Measurements from ENCODE around the gene ITGA1. TPM values are rescaled to one million over a fixed set of nuclear protein-coding genes. Genes with fewer than 3 reads are reported as not detected.

ITGA1 gene
- total RNA-seq, 2 donors from 2014 or later, result 0.33 to 3.5 TPM

DNA sequence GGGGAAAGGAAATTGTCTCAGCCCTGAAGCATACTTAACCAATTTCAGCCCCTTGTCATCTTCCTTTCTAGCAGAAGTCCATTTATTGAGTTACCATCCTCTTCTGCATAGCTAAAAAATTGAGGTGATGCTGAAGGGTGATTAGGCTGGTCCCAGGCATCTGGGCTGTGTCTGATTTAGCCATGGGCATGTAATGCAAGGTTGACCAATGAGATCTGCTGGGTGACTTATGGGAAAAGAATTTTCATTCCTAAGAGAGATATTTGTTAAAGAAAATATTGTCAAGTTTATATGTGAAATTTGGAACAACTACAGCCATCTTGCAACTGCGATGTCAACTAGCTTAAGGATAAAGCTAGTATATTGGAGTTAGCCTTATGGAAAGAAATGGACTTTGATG is 206.6 kb downstream of the ITGA1 start:
- Mint-ChIP-seq H3K4me3 (no peak overlapping the region), H3K27me3 (ENCODE audit: insufficient read depth) (peaks cover 17% of the 10 kb centered on the region)
- TF ChIP-seq, protein P1, sequence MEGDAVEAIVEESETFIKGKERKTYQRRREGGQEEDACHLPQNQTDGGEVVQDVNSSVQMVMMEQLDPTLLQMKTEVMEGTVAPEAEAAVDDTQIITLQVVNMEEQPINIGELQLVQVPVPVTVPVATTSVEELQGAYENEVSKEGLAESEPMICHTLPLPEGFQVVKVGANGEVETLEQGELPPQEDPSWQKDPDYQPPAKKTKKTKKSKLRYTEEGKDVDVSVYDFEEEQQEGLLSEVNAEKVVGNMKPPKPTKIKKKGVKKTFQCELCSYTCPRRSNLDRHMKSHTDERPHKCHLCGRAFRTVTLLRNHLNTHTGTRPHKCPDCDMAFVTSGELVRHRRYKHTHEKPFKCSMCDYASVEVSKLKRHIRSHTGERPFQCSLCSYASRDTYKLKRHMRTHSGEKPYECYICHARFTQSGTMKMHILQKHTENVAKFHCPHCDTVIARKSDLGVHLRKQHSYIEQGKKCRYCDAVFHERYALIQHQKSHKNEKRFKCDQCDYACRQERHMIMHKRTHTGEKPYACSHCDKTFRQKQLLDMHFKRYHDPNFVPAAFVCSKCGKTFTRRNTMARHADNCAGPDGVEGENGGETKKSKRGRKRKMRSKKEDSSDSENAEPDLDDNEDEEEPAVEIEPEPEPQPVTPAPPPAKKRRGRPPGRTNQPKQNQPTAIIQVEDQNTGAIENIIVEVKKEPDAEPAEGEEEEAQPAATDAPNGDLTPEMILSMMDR (conservative IDR thresholded peaks at IDR 0.05), result no peak

DNA sequence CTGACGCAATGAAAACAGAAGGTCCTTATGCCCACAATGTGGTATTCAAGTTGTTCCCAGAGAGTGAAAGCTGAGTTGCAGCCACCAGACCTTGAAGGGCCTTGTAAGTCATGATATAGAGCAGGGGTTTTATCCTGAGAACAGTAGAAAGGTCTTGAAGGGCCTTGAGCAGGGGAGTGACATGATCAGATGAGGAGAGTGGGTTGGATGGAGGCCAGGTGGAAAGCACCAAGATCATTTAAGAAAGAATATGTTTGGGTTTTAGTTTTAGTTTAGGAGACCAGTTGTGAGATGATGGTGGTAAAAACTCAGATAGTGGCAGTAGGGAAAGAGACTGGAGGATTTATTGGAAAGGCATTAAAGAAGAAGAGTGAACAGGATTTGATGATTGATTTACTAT is 207.4 kb downstream of the ITGA1 start:
- Histone ChIP-seq H3K4me1 (ENCODE audit: control insufficient read depth, insufficient read depth, low read length) (no peaks in the 10 kb centered on the region), H3K9ac (ENCODE audit: extremely low read depth, low read length, poor library complexity, severe bottlenecking) (no peak overlapping the region), H3K36me3 (ENCODE audit: control insufficient read depth, insufficient read depth, low read length) (no peaks in the 10 kb centered on the region), H3K27me3 (ENCODE audit: control insufficient read depth, insufficient read depth, low read length, poor library complexity, severe bottlenecking) (peaks cover 12% of the 10 kb centered on the region), H3K4me3 (ENCODE audit: low read length) (no peak overlapping the region), H3K9me3 (ENCODE audit: control insufficient read depth, low read length) (no peaks in the 10 kb centered on the region), H3K27ac (ENCODE audit: low read depth, low read length) (no peak overlapping the region)
- 95 to 100% methylated on average over 1 of the region's 1 CpG for WGBS, 2 experiments (ENCODE audit: insufficient coverage in 1 of 2, insufficient read length in 1 of 2)
- Mint-ChIP-seq H3K4me3 (no peak overlapping the region), H3K27me3 (ENCODE audit: insufficient read depth) (peaks cover 10% of the 10 kb centered on the region), H3K4me1 (peaks cover 2% of the 10 kb centered on the region), H3K27ac (no peak overlapping the region), H3K36me3 (ENCODE audit: low read depth) (no peaks in the 10 kb centered on the region), H3K9me3 (no peaks in the 10 kb centered on the region)
- TF ChIP-seq, protein P1 (conservative IDR thresholded peaks at IDR 0.05), result no peak
- no peak for DNase-seq

More for the DNA sequence above, 206.6 kb downstream of the ITGA1 start:
- Mint-ChIP-seq H3K4me1 (peaks cover 2% of the 10 kb centered on the region), H3K36me3 (ENCODE audit: low read depth) (no peaks in the 10 kb centered on the region), H3K9me3 (no peaks in the 10 kb centered on the region), H3K27ac (no peak overlapping the region)
- no peak overlapping the region for H3K27ac ChIP-seq (ENCODE audit: low read depth, low read length)
- H3K27me3 ChIP-seq (ENCODE audit: control insufficient read depth, insufficient read depth, low read length, poor library complexity, severe bottlenecking), result peaks cover 19% of the 10 kb centered on the region
- DNase-seq, result no peak
- H3K9me3 ChIP-seq (ENCODE audit: control insufficient read depth, low read length), result no peaks in the 10 kb centered on the region
- no peaks in the 10 kb centered on the region for H3K4me1 ChIP-seq (ENCODE audit: control insufficient read depth, insufficient read depth, low read length)
- no peaks in the 10 kb centered on the region for H3K36me3 ChIP-seq (ENCODE audit: control insufficient read depth, insufficient read depth, low read length)
- H3K9ac ChIP-seq (ENCODE audit: extremely low read depth, low read length, poor library complexity, severe bottlenecking), result no peak overlapping the region
- 91 to 100% methylated on average over 1 of the region's 1 CpG for whole genome bisulfite sequencing, 2 experiments (ENCODE audit: insufficient coverage in 1 of 2, insufficient read length in 1 of 2)
- no peak overlapping the region for H3K4me3 ChIP-seq (ENCODE audit: low read length)

DNA sequence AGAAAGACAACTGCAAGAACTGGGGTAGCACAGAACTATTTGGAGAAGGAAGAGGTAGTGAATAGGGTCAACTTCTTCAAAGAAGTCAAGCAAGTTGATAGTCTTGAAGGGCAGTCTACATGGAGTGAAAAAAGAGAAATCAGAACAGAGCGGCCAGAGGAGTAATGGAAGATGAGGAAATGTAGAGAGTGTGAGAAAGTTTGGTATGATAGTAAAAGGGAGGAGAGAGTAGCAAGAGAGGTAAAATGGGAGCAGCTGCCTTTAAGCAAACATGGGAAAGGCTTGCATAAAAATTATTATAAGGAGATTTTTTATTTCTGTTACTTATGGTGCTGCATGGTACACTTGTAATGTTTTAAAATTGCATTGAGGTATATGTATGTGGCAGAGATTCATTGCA is 208.2 kb downstream of the ITGA1 start:
- no peak overlapping the region for H3K9ac ChIP-seq (ENCODE audit: extremely low read depth, low read length, poor library complexity, severe bottlenecking)
- WGBS, 2 experiments (ENCODE audit: insufficient coverage in 1 of 2, insufficient read length in 1 of 2), result 93 to 94% methylated on average over 1 of the region's 1 CpG
- TF ChIP-seq, protein P1 (conservative IDR thresholded peaks at IDR 0.05), result no peak
- H3K9me3 ChIP-seq (ENCODE audit: control insufficient read depth, low read length), result no peaks in the 10 kb centered on the region
- H3K27me3 ChIP-seq (ENCODE audit: control insufficient read depth, insufficient read depth, low read length, poor library complexity, severe bottlenecking), result peaks cover 4% of the 10 kb centered on the region
- no peak overlapping the region for H3K4me3 ChIP-seq (ENCODE audit: low read length)
- H3K27ac ChIP-seq (ENCODE audit: low read depth, low read length), result no peak overlapping the region
- H3K36me3 ChIP-seq (ENCODE audit: control insufficient read depth, insufficient read depth, low read length), result no peaks in the 10 kb centered on the region
- no peak for DNase-seq
- Mint-ChIP-seq H3K9me3 (no peaks in the 10 kb centered on the region), H3K27me3 (ENCODE audit: insufficient read depth) (peaks cover 2% of the 10 kb centered on the region), H3K4me1 (no peaks in the 10 kb centered on the region), H3K36me3 (ENCODE audit: low read depth) (no peaks in the 10 kb centered on the region), H3K4me3 (no peak overlapping the region), H3K27ac (no peak overlapping the region)
- no peaks in the 10 kb centered on the region for H3K4me1 ChIP-seq (ENCODE audit: control insufficient read depth, insufficient read depth, low read length)
